OCI-LY1 (cell line): ENCODE results near the gene ASB2.

Source experiments
- H2AFZ ChIP-seq: fragments of 200-600 bp; sonication (generic), shearing (Covaris generic); 2 replicates; pipeline ENCODE4 v1.6.0; 2014; ENCODE audit warnings: antibody characterized with exemption, mild to moderate bottlenecking, low read length
- H3F3A ChIP-seq: fragments of 200-600 bp; sonication (generic), shearing (Covaris generic); 2 replicates; pipeline ENCODE4 v1.6.0; 2014; ENCODE audit warnings: mild to moderate bottlenecking, antibody characterized with exemption, low read length, moderate library complexity; ENCODE audit not compliant: insufficient read depth
- H3K27ac ChIP-seq: fragments of 200-600 bp; sonication (generic); 2 replicates; pipeline ENCODE4 v1.5.1; 2014; ENCODE audit warnings: low read length, mixed run types, mild to moderate bottlenecking, low read depth; ENCODE audit not compliant: poor library complexity, severe bottlenecking
- H3K27me3 ChIP-seq: fragments of 200-600 bp; sonication (generic); 2 replicates; pipeline ENCODE4 v1.6.0; 2014; ENCODE audit warnings: antibody characterized with exemption, mild to moderate bottlenecking, low read length, moderate library complexity; ENCODE audit not compliant: insufficient read depth
- H3K36me3 ChIP-seq: fragments of 200-600 bp; sonication (generic); 2 replicates; pipeline ENCODE4 v1.6.1; 2014; ENCODE audit warnings: mild to moderate bottlenecking, antibody characterized with exemption, low read length, moderate library complexity, mixed read lengths; ENCODE audit not compliant: insufficient read depth
- H3K4me1 ChIP-seq: fragments of 200-600 bp; sonication (generic); 2 replicates; pipeline ENCODE4 v1.5.1; 2014; ENCODE audit warnings: mild to moderate bottlenecking, low read length, moderate library complexity; ENCODE audit not compliant: insufficient read depth, severe bottlenecking
- H3K4me2 ChIP-seq: fragments of 200-600 bp; sonication (generic), shearing (Covaris generic); 2 replicates; pipeline ENCODE4 v1.6.1; 2014; ENCODE audit warnings: low read length
- H3K4me3 ChIP-seq: fragments of 200-600 bp; sonication (generic); 2 replicates; pipeline ENCODE4 v1.5.1; 2014; ENCODE audit warnings: low read length, low read depth, mild to moderate bottlenecking, mixed read lengths; ENCODE audit not compliant: poor library complexity, severe bottlenecking
- H3K79me2 ChIP-seq: fragments of 200-600 bp; shearing (Covaris generic); 2 replicates; pipeline ENCODE4 v1.6.1; 2016; ENCODE audit warnings: mixed run types, low read length, mixed read lengths; ENCODE audit not compliant: insufficient read depth
- H3K9ac ChIP-seq: fragments of 200-600 bp; sonication (generic), shearing (Covaris generic); 2 replicates; pipeline ENCODE4 v1.6.1; 2014; ENCODE audit warnings: mild to moderate bottlenecking, low read length, mixed read lengths
- H3K9me2 ChIP-seq: fragments of 200-600 bp; sonication (generic), shearing (Covaris generic); 2 replicates; pipeline ENCODE4 v1.6.1; 2014; ENCODE audit warnings: low read depth, mild to moderate bottlenecking, low read length, mixed read lengths
- H3K9me3 ChIP-seq: fragments of 200-600 bp; shearing (Covaris generic); 2 replicates; pipeline ENCODE4 v1.6.1; 2014; ENCODE audit warnings: low read length, mixed read lengths
- H4K20me1 ChIP-seq: fragments of 200-600 bp; sonication (generic), shearing (Covaris generic); 2 replicates; pipeline ENCODE4 v1.6.0; 2016; ENCODE audit warnings: mild to moderate bottlenecking, low read length; ENCODE audit not compliant: insufficient read depth
- EZH2 ChIP-seq: fragments of 200-600 bp; sonication (generic), shearing (Covaris generic); IDR thresholded peaks from 2 replicates; pipeline ENCODE4 v1.8.0; 2017; ENCODE audit warnings: borderline replicate concordance, mixed run types, mild to moderate bottlenecking, antibody characterized with exemption, low read length, moderate library complexity, mixed read lengths
- TF ChIP-seq, protein P1 (sequence below): fragments of 200-600 bp; sonication (generic), shearing (Covaris generic); IDR thresholded peaks from 2 replicates; pipeline ENCODE4 v1.5.1; 2017; ENCODE audit warnings: mild to moderate bottlenecking, antibody characterized with exemption, low read length, moderate library complexity, mixed read lengths

Gene ASB2

DNA sequence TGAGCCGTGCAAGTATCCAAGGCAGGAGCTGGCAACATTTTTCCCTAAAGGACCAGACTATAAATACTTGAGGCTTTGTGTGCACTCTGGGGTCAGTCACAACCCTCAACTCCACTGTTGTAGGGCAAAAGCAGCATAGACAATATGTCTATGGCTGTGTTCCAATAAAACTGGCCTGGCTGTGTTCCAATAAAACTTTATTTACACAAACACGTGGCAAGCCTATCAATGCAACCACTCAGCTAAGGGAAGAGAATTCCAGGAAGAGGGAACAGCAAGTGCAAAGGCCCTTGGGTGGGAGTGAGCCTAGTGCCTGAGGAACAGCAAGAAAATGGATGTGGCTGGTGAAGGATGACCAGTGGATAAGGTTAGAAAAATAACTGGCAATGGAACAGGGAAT, 60.6 kb downstream of the ASB2 start:
- no peaks in the 10 kb centered on the region for H3K9me3 ChIP-seq
- no peaks in the 10 kb centered on the region; the same call in 1 of the 2 replicates for H3K36me3 ChIP-seq
- peaks cover 10% of the 10 kb centered on the region; the same call in 1 of the 2 replicates for H3K27me3 ChIP-seq
- H3K4me1 ChIP-seq, result no peaks in the 10 kb centered on the region
- H3K4me3 ChIP-seq, result no peak overlapping the region
- H3K27ac ChIP-seq, result no peak overlapping the region
- H3K9ac ChIP-seq, result no peak overlapping the region
- no peaks in the 10 kb centered on the region for H3F3A ChIP-seq
- H3K79me2 ChIP-seq, result no peaks in the 10 kb centered on the region
- H2AFZ ChIP-seq, result no peak overlapping the region
- no peak overlapping the region for H3K4me2 ChIP-seq
- H3K9me2 ChIP-seq, result no peaks in the 10 kb centered on the region
- TF ChIP-seq, protein P1, sequence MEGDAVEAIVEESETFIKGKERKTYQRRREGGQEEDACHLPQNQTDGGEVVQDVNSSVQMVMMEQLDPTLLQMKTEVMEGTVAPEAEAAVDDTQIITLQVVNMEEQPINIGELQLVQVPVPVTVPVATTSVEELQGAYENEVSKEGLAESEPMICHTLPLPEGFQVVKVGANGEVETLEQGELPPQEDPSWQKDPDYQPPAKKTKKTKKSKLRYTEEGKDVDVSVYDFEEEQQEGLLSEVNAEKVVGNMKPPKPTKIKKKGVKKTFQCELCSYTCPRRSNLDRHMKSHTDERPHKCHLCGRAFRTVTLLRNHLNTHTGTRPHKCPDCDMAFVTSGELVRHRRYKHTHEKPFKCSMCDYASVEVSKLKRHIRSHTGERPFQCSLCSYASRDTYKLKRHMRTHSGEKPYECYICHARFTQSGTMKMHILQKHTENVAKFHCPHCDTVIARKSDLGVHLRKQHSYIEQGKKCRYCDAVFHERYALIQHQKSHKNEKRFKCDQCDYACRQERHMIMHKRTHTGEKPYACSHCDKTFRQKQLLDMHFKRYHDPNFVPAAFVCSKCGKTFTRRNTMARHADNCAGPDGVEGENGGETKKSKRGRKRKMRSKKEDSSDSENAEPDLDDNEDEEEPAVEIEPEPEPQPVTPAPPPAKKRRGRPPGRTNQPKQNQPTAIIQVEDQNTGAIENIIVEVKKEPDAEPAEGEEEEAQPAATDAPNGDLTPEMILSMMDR, result no peak
- no peak for TF ChIP-seq EZH2
- H4K20me1 ChIP-seq, result no peaks in the 10 kb centered on the region

DNA sequence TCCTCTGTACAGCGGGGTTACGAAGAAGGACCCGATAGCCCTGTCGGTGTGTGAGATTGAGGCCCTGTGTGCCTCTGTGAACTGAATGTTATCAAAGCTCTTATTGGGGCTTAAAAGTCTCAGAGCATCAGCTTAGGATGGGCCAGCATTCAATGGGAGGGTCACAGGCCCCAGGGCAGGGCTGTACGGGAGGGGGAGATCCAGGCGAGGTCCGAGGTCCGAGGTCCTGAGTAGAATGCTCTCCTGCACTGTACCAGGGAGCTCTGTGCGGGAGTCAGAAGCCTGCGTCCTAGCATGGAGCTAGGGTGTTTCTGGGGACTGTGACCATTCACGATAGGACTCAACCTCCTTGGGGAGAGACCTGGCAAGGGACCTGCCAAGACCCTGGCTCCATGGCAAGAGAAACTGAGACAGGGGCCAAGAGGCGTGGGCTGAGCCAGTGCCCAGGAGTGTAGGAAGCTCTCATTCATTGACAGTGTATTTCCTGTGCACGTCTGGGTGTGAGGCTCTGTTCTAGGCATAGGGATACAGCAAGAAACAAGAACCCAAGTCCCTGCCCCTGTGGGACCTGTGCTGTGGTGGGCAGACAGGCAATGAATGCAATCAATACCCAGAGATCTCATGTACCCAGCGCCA, 61.2 kb downstream of the ASB2 start:
- Histone ChIP-seq H3K4me1 (no peaks in the 10 kb centered on the region), H3K9me3 (no peaks in the 10 kb centered on the region), H3K36me3 (no peaks in the 10 kb centered on the region; the same call in 1 of the 2 replicates), H3K27me3 (peaks cover 10% of the 10 kb centered on the region; the same call in 1 of the 2 replicates), H3K27ac (no peak overlapping the region), H3F3A (no peaks in the 10 kb centered on the region), H3K4me3 (no peak overlapping the region), H3K79me2 (no peaks in the 10 kb centered on the region), H4K20me1 (no peaks in the 10 kb centered on the region), H3K9ac (no peak overlapping the region), H3K9me2 (no peaks in the 10 kb centered on the region), H3K4me2 (no peak overlapping the region), H2AFZ (no peak overlapping the region)
- TF ChIP-seq, protein P1, result no peak
- TF ChIP-seq EZH2, result no peak

DNA sequence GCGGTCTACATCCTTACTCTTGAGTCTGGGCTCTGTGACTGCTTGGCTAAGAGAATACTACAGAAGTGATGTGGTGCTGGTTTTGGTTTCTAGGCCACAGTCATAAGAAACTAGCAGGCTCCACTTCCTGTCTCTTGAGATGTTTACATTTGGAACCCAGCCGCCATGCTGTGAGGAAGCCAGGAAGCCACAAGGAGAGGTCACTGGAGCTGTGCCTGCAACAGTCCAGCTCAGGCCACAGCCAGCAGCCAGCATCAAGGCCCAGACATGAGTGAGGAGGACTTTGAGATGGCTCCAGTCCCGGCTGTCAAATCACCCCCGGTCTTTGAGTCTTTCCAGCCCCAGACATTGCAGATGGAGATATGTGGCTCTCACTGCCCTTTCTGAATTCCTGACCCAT, 62.1 kb downstream of the ASB2 start:
- Histone ChIP-seq H3K9me3 (no peaks in the 10 kb centered on the region), H3K4me1 (no peaks in the 10 kb centered on the region)
- TF ChIP-seq EZH2, result no peak
- TF ChIP-seq, protein P1, result no peak

More for the DNA sequence above, 62.1 kb downstream of the ASB2 start:
- H3K27ac ChIP-seq, result no peak overlapping the region
- no peaks in the 10 kb centered on the region for H3F3A ChIP-seq
- no peaks in the 10 kb centered on the region for H3K9me2 ChIP-seq
- H3K36me3 ChIP-seq, result no peaks in the 10 kb centered on the region; the same call in 1 of the 2 replicates
- no peak overlapping the region for H3K4me2 ChIP-seq
- H2AFZ ChIP-seq, result no peak overlapping the region
- H3K9ac ChIP-seq, result no peak overlapping the region
- no peaks in the 10 kb centered on the region for H4K20me1 ChIP-seq
- no peaks in the 10 kb centered on the region for H3K79me2 ChIP-seq
- H3K4me3 ChIP-seq, result no peak overlapping the region
- peaks cover 9% of the 10 kb centered on the region; the same call in 1 of the 2 replicates for H3K27me3 ChIP-seq
